ENCODE data around the gene THAP3. TPM values are rescaled to one million over a fixed set of nuclear protein-coding genes. Genes with fewer than 3 reads are reported as not detected.
"Not testable (repeated sequence)": the region's sequence is repeated elsewhere in the genome, so short reads cannot be mapped to it uniquely, and the experiment has no call there.

The THAP3 gene
- total RNA-seq, 6 donors from 2014 or later: 7.7 to 26.2 (median 17.3) TPM

DNA sequence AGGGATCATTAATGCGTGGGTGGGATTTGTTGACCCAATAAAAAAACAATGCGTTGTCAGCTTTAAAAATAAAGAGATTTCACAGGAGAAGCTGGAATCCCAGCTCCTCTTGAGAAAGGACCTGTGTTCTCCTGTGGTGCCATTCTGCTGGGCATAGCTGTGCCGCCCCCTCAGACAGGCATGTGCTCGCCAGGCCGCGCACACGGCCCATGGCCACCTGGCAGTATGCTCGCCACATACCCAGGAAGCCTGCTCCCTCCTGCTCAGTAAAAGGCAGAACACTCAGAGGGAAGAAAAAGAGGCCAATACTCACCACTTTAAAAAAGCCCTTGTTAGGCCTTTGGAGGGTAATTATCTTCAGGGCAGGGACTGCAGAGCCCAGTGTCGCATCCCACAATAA, 13.1 kb downstream of the THAP3 start:
- peak in 1 of 2 donors; percentile 53 for DNase-seq
- Histone ChIP-seq H3K27ac (no peak overlapping the region), H3K4me1 (no peaks in the 10 kb centered on the region), H3K9me3 (no peaks in the 10 kb centered on the region), H3K36me3 (peaks cover 22 to 95% (median 72%) of the 10 kb centered on the region in 4 donors), H3K27me3 (no peaks in the 10 kb centered on the region), H3K4me3 (no peak overlapping the region)
- WGBS, 2 donors: 90 to 91% methylated on average over 9 of the region's 9 CpGs
- no peak for TF ChIP-seq CTCF (IDR thresholded peaks at IDR 0.05)
- no peak for TF ChIP-seq POLR2AphosphoS5 (IDR thresholded peaks at IDR 0.05)
- no peak for TF ChIP-seq EP300 (IDR thresholded peaks at IDR 0.05)
- TF ChIP-seq POLR2A (IDR thresholded peaks at IDR 0.05): no peak
- no peak for ATAC-seq (ENCODE audit: low FRiP score in 2 of 2)

DNA sequence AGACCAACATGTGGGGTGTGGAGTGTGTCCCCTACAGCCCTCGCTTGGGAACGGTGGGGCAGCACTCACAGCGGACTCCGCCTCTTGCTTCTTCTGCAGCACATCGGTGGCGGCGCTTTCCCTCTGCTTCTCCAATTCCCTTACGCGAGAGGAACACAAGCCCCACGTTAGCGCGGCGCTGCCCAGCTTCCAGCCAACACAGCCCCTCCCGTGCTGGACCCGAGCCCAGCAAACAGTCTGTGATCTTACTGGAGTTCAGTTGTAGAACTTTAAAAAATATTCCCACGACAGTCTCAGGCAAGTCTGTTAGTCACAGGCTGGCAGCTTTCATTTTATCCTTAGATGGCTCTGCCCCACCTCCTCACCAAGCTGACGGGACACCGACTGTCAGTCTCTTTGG, 13.6 kb downstream of the THAP3 start:
- H3K4me3 ChIP-seq: no peak overlapping the region

GRCh38 chr1:6640867-6641266, 16.2 kb downstream of the THAP3 start:
- WGBS, 2 donors: 94 to 96% methylated on average over 3 of the region's 3 CpGs
- peaks cover 7 to 94% (median 60%) of the 10 kb centered on the region in 4 donors for H3K36me3 ChIP-seq

More for the DNA sequence above, 13.6 kb downstream of the THAP3 start:
- Histone ChIP-seq H3K9me3 (no peaks in the 10 kb centered on the region), H3K4me1 (no peaks in the 10 kb centered on the region), H3K27me3 (no peaks in the 10 kb centered on the region), H3K36me3 (peaks cover 18 to 94% (median 69%) of the 10 kb centered on the region in 4 donors), H3K27ac (no peak overlapping the region)
- TF ChIP-seq CTCF (IDR thresholded peaks at IDR 0.05) (no peak), POLR2A (IDR thresholded peaks at IDR 0.05) (no peak), POLR2AphosphoS5 (IDR thresholded peaks at IDR 0.05) (no peak), EP300 (IDR thresholded peaks at IDR 0.05) (no peak)
- 85 to 87% methylated on average over 18 of the region's 18 CpGs for WGBS, 2 donors
- ATAC-seq (ENCODE audit: low FRiP score in 2 of 2) (peak in 1 of 2 donors; percentile 88), DNase-seq (peak in 1 of 2 donors; percentile 82)

DNA sequence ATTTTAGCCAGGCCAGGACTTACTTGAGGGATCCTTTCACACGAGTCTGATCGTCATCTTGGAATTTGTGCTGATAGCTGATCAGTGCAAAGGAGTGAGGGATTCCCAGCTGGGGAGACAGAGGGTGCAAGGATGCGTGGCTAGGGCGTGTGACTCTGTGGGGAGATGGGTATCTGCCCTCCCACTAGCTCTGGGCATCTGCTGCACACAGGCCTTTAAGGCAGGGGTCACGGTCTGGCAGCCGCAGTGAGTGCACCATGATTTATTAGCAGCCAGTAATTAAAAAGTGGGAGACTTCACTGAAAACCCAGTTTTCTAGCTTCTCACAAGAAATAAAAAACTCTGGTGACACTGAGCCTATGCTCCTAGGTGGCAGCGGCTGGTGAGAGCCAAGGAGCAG, 20.4 kb downstream of the THAP3 start:
- Histone ChIP-seq H3K9me3 (no peaks in the 10 kb centered on the region), H3K4me3 (no peak overlapping the region), H3K36me3 (peaks cover 0 to 57% (median 33%) of the 10 kb centered on the region in 4 donors), H3K27ac (no peak overlapping the region), H3K27me3 (no peaks in the 10 kb centered on the region), H3K4me1 (no peaks in the 10 kb centered on the region)
- DNase-seq (no peak), ATAC-seq (ENCODE audit: low FRiP score in 2 of 2) (no peak)
- 93 to 98% methylated on average over 6 to 7 of the region's 7 CpGs for WGBS, 2 donors
- TF ChIP-seq EP300 (IDR thresholded peaks at IDR 0.05) (no peak), POLR2A (IDR thresholded peaks at IDR 0.05) (no peak), CTCF (IDR thresholded peaks at IDR 0.05) (no peak)

More at GRCh38 chr1:6640867-6641266, 16.2 kb downstream of the THAP3 start:
- H3K27me3 ChIP-seq; H3K27ac ChIP-seq; H3K4me1 ChIP-seq; ATAC-seq (ENCODE audit: low FRiP score in 2 of 2); DNase-seq; H3K4me3 ChIP-seq; H3K9me3 ChIP-seq: not testable (repeated sequence)

- Histone ChIP-seq H3K4me3 (no peak overlapping the region), H3K4me1 (no peaks in the 10 kb centered on the region), H3K27ac (no peak overlapping the region), H3K9me3 (no peaks in the 10 kb centered on the region), H3K36me3 (peaks cover 0 to 58% (median 30%) of the 10 kb centered on the region in 4 donors), H3K27me3 (no peaks in the 10 kb centered on the region)
- ATAC-seq (ENCODE audit: low FRiP score in 2 of 2): peak; percentile 46 to 70
- no peak for DNase-seq
- peak; percentile 39 to 65 (median 54) for TF ChIP-seq CTCF (IDR thresholded peaks at IDR 0.05)
- no peak for TF ChIP-seq POLR2A (IDR thresholded peaks at IDR 0.05)
- 57 to 61% methylated on average over 10 of the region's 10 CpGs for WGBS, 2 donors
Measured at GRCh38 chr1:6646499-6647148, 22.0 kb downstream of the THAP3 start.

Measured in upper lobe of left lung (tissue), 6 donors.